HepG2 (cell line): Measurements from ENCODE around the gene HDGFL1. TPM values are rescaled to one million over a fixed set of nuclear protein-coding genes. Genes with fewer than 3 reads are reported as not detected.

Experiments used
- ATAC-seq: fragments of 200-7000 bp; cut with Tn5 transposase; 3 replicates; pipeline ENCODE4 v1.9.1; 2020; ENCODE audit warnings: mild to moderate bottlenecking, moderate library complexity
- BruUV-seq: library from RNA; stranded (reverse); fragments of 400-500 nt; replicated peaks from 2 replicates; lab custom pipeline; 2021; lab: Mats Ljungman, UMichigan
- CTCF ChIA-PET: fragments of 300-600 bp; formaldehyde crosslinking; extraction: SDS; loops from one replicate; lab custom pipeline; 2021; ENCODE audit warnings: low total read pairs, inconsistent platforms, low intra/inter-chr PET ratio; lab: Yijun Ruan, JAX
- POLR2A ChIA-PET: fragments of 350-600 bp; sonication (Branson Sonifier 250); formaldehyde crosslinking; loops from one replicate; lab custom pipeline; 2020; ENCODE audit warnings: antibody characterized with exemption, inconsistent platforms; lab: Yijun Ruan, JAX
- DNase-seq: peaks from one replicate; pipeline ENCODE4 v3.0.0-alpha.2; 2015; ENCODE audit warnings: low spot score
- FAIRE-seq: peaks from 3 replicates; lab custom pipeline; 2011; peaks lifted over from hg19 to GRCh38; lab: Jason Lieb, UNC
- H2AFZ ChIP-seq: one replicate; pipeline ENCODE4 v1.6.1; 2011; ENCODE audit warnings: low read length, inconsistent platforms
- H3K27ac ChIP-seq: fragments of 300-600 bp; 3 replicates; pipeline ENCODE4 v1.8.0; 2011; ENCODE audit warnings: mixed run types, mild to moderate bottlenecking, mixed read lengths, low read length, inconsistent platforms; ENCODE audit not compliant: insufficient read depth; ENCODE audit errors: extremely low read length
- H3K27me3 ChIP-seq, 2 experiments: fragments of 200-600 bp in 1 of 2; 2 replicates in 1 of 2; 3 replicates in 1 of 2; pipeline versions ENCODE4 v1.6.0 to v1.8.0; 2011; ENCODE audit warnings: low read length in 2 of 2, mild to moderate bottlenecking in 2 of 2, moderate library complexity in 2 of 2, inconsistent platforms in 1 of 2; ENCODE audit not compliant: insufficient read depth in 2 of 2, control insufficient read depth in 1 of 2
- H3K36me3 ChIP-seq, 2 experiments: fragments of 200-600 bp in 1 of 2; replicated peaks in 1 of 2; 2 replicates in 1 of 2; 3 replicates in 1 of 2; pipeline versions ENCODE4 v1.5.1 to v1.8.0; 2011; ENCODE audit warnings: low read length in 2 of 2, inconsistent platforms in 1 of 2; ENCODE audit not compliant: insufficient read depth in 2 of 2, control insufficient read depth in 1 of 2
- H3K4me1 ChIP-seq: 2 replicates; pipeline ENCODE4 v1.5.1; 2012; ENCODE audit warnings: low read length, inconsistent platforms; ENCODE audit not compliant: insufficient read depth
- H3K4me2 ChIP-seq: 2 replicates; pipeline ENCODE4 v1.6.0; 2011; ENCODE audit warnings: low read depth, low read length, inconsistent platforms
- H3K4me3 ChIP-seq, 3 experiments: fragments of 200-600 bp in 1 of 3; sonication (generic), shearing (Covaris generic) in 1 of 3; replicated peaks in 1 of 3; 2 replicates each; pipeline ENCODE4 v1.5.1; 2011 to 2016; ENCODE audit warnings: low read length in 3 of 3, inconsistent platforms in 2 of 3, low read depth in 2 of 3, mild to moderate bottlenecking in 2 of 3, control low read depth in 1 of 3, mixed read lengths in 1 of 3; ENCODE audit not compliant: insufficient read depth in 1 of 3
- H3K79me2 ChIP-seq: one replicate; pipeline ENCODE4 v1.6.1; 2011; ENCODE audit warnings: low read length, inconsistent platforms; ENCODE audit not compliant: insufficient read depth
- H3K9ac ChIP-seq: 2 replicates; pipeline ENCODE4 v1.6.0; 2011; ENCODE audit warnings: mild to moderate bottlenecking, low read depth, low read length, inconsistent platforms; ENCODE audit not compliant: insufficient read depth
- H3K9me3 ChIP-seq: 2 replicates; pipeline ENCODE4 v1.5.1; 2012; ENCODE audit warnings: mild to moderate bottlenecking, low read length
- H4K20me1 ChIP-seq: 2 replicates; pipeline ENCODE4 v1.6.0; 2011; ENCODE audit warnings: inconsistent platforms, mild to moderate bottlenecking, low read length, moderate library complexity; ENCODE audit not compliant: insufficient read depth
- GABPA ChIP-seq, 2 experiments: IDR thresholded peaks; 2 replicates each; pipeline ENCODE4 v1.6.1; 2011 to 2016; ENCODE audit warnings: low read depth in 2 of 2, low read length in 1 of 2, missing biosample characterization in 1 of 2, missing genetic modification characterization in 1 of 2
- HNRNPH1 ChIP-seq: fragments of 200-400 bp; formaldehyde crosslinking; optimal IDR thresholded peaks from 2 replicates; pipeline ENCODE3; 2017; ENCODE audit warnings: mild to moderate bottlenecking, low read depth, low read length
- XRCC5 ChIP-seq: fragments of 200-400 bp; formaldehyde crosslinking; optimal IDR thresholded peaks from 2 replicates; pipeline ENCODE3; 2017; ENCODE audit warnings: mild to moderate bottlenecking, low read length
- ZFP36L2 ChIP-seq: sonication (generic); formaldehyde crosslinking; IDR thresholded peaks from 2 replicates; pipeline ENCODE4 v1.4.0; 2020; ENCODE audit warnings: missing genetic modification reagents
- ZNF232 ChIP-seq: sonication (generic); formaldehyde crosslinking; IDR thresholded peaks from 2 replicates; pipeline ENCODE4 v1.4.0; 2020; ENCODE audit warnings: missing genetic modification reagents, borderline replicate concordance
- ZNF329 ChIP-seq: sonication (generic); formaldehyde crosslinking; IDR thresholded peaks from 2 replicates; pipeline ENCODE4 v1.9.0; 2021; ENCODE audit warnings: low read depth, mild to moderate bottlenecking, missing genetic modification reagents
- ZNF496 ChIP-seq: sonication (generic); formaldehyde crosslinking; IDR thresholded peaks from 2 replicates; pipeline ENCODE4 v1.8.1; 2023; ENCODE audit warnings: mild to moderate bottlenecking, moderate library complexity, missing genetic modification reagents; ENCODE audit not compliant: insufficient replicate concordance
- ZNF773 ChIP-seq: sonication (generic); formaldehyde crosslinking; IDR thresholded peaks from 2 replicates; pipeline ENCODE4 v1.4.0; 2020; ENCODE audit warnings: missing genetic modification reagents, borderline replicate concordance
- ZSCAN29 ChIP-seq: sonication (generic); formaldehyde crosslinking; conservative IDR thresholded peaks from 2 replicates; pipeline ENCODE4 v1.4.0; 2020; ENCODE audit warnings: mild to moderate bottlenecking, missing genetic modification reagents
- WGBS: methylation state at CpG from one replicate; pipeline ENCODE4 v1.1.6; 2017; ENCODE audit warnings: low lambda C conversion rate; 5-methylcytosine and 5-hydroxymethylcytosine counted together
- in situ Hi-C: cut with HindIII; loops from 2 replicates; pipeline ENCODE4 v1.10.0; 2017; ENCODE audit warnings: low pct_unique_long_range_greater_than_20kb; ENCODE audit not compliant: extremely low pct_ligation_motif_present
- intact Hi-C: fragments of 100-400 bp; cut with micrococcal nuclease; formaldehyde crosslinking; loops from one replicate; pipeline ENCODE4 v1.10.0; 2022; ENCODE audit not compliant: unreplicated experiment
- polyA plus RNA-seq, 8 experiments: library from polyadenylated mRNA; depleted of rRNA in 3 of 8; stranded (reverse) in 7 of 8; unstranded in 1 of 8; fragments of >200 nt; fragmentation: Illumina TruSeq in 4 of 8; extraction: Trizol in 4 of 8; gene quantifications; 2 replicates each; pipeline versions ENCODE4 v1.2.1 to v1.2.3, GENCODE V29; 2011 to 2016; ENCODE audit warnings: low read depth in 4 of 8, missing spikeins in 1 of 8, mixed read lengths in 1 of 8; ENCODE audit not compliant: insufficient read depth in 1 of 8
- total RNA-seq, 5 experiments: library from RNA; depleted of rRNA; stranded (reverse); fragments of >200 nt; fragmentation: Illumina TruSeq; extraction: Trizol; gene quantifications; 2 replicates each; pipeline ENCODE4 v1.2.3, GENCODE V29; 2016; ENCODE audit warnings: low read depth in 1 of 5
- TF ChIP-seq, protein P1 (sequence below): sonication (generic); formaldehyde crosslinking; IDR thresholded peaks from 2 replicates; pipeline ENCODE4 v1.4.0; 2020; ENCODE audit warnings: low read depth, missing genetic modification reagents
- TF ChIP-seq, protein P2 (sequence below): sonication (generic); formaldehyde crosslinking; IDR thresholded peaks from 2 replicates; pipeline ENCODE4 v1.9.0; 2021; ENCODE audit warnings: mild to moderate bottlenecking, missing genetic modification reagents
- TF ChIP-seq, protein P3 (sequence below): sonication (generic); formaldehyde crosslinking; IDR thresholded peaks from 2 replicates; pipeline ENCODE4 v1.4.0; 2020; ENCODE audit warnings: missing genetic modification reagents, borderline replicate concordance

HDGFL1 gene
- total and polyA plus RNA-seq, 2 of the 13 experiments (the other 11 are each of a cell fraction or from before 2014, with no cell fraction given): not detected

DNA sequence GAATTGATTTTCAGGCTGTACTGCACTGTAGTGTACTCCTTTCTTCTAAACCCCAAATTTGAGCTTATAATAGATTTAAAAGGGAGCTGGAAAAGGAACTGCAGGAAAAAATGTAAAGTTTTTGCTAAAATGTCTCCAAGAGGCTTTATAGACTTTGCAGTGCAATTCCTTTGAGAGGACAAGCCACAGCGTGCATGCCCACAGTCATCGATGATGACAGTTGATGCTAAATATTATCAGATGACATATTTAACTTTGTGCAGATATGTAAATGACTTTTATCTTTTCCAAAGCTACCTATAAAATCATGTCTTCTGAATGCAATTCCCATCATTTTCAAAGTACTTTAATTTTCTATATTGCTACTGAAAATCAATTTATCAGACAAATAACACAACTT lies 24.3 kb upstream of the HDGFL1 start:
- BruUV-seq: no TSS peak
- Histone ChIP-seq H3K4me3 (no peak overlapping the region), H3K4me1 (no peaks in the 10 kb centered on the region), H3K36me3 (no peaks in the 10 kb centered on the region), H3K9me3 (peaks cover 88% of the 10 kb centered on the region), H4K20me1 (no peaks in the 10 kb centered on the region), H3K9ac (no peak overlapping the region), H3K4me2 (no peak overlapping the region), H3K79me2 (no peaks in the 10 kb centered on the region), H3K27ac (no peak overlapping the region), H3K27me3 (no peaks in the 10 kb centered on the region), H2AFZ (no peak overlapping the region)
- ATAC-seq: no peak
- ChIA-PET CTCF (no interaction called here), POLR2A (no interaction called here)
- FAIRE-seq: no peak
- WGBS: 47% methylated on average over 2 of the region's 2 CpGs
- in situ Hi-C loops: no loop called here
- no peak for DNase-seq
- intact Hi-C loops: no loop called here
- TF ChIP-seq, protein P1, sequence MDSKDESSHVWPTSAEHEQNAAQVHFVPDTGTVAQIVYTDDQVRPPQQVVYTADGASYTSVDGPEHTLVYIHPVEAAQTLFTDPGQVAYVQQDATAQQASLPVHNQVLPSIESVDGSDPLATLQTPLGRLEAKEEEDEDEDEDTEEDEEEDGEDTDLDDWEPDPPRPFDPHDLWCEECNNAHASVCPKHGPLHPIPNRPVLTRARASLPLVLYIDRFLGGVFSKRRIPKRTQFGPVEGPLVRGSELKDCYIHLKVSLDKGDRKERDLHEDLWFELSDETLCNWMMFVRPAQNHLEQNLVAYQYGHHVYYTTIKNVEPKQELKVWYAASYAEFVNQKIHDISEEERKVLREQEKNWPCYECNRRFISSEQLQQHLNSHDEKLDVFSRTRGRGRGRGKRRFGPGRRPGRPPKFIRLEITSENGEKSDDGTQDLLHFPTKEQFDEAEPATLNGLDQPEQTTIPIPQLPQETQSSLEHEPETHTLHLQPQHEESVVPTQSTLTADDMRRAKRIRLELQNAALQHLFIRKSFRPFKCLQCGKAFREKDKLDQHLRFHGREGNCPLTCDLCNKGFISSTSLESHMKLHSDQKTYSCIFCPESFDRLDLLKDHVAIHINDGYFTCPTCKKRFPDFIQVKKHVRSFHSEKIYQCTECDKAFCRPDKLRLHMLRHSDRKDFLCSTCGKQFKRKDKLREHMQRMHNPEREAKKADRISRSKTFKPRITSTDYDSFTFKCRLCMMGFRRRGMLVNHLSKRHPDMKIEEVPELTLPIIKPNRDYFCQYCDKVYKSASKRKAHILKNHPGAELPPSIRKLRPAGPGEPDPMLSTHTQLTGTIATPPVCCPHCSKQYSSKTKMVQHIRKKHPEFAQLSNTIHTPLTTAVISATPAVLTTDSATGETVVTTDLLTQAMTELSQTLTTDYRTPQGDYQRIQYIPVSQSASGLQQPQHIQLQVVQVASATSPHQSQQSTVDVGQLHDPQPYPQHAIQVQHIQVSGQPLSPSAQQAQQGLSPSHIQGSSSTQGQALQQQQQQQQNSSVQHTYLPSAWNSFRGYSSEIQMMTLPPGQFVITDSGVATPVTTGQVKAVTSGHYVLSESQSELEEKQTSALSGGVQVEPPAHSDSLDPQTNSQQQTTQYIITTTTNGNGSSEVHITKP (CRISPR knock-in tag): no peak
- TF ChIP-seq, protein P2, sequence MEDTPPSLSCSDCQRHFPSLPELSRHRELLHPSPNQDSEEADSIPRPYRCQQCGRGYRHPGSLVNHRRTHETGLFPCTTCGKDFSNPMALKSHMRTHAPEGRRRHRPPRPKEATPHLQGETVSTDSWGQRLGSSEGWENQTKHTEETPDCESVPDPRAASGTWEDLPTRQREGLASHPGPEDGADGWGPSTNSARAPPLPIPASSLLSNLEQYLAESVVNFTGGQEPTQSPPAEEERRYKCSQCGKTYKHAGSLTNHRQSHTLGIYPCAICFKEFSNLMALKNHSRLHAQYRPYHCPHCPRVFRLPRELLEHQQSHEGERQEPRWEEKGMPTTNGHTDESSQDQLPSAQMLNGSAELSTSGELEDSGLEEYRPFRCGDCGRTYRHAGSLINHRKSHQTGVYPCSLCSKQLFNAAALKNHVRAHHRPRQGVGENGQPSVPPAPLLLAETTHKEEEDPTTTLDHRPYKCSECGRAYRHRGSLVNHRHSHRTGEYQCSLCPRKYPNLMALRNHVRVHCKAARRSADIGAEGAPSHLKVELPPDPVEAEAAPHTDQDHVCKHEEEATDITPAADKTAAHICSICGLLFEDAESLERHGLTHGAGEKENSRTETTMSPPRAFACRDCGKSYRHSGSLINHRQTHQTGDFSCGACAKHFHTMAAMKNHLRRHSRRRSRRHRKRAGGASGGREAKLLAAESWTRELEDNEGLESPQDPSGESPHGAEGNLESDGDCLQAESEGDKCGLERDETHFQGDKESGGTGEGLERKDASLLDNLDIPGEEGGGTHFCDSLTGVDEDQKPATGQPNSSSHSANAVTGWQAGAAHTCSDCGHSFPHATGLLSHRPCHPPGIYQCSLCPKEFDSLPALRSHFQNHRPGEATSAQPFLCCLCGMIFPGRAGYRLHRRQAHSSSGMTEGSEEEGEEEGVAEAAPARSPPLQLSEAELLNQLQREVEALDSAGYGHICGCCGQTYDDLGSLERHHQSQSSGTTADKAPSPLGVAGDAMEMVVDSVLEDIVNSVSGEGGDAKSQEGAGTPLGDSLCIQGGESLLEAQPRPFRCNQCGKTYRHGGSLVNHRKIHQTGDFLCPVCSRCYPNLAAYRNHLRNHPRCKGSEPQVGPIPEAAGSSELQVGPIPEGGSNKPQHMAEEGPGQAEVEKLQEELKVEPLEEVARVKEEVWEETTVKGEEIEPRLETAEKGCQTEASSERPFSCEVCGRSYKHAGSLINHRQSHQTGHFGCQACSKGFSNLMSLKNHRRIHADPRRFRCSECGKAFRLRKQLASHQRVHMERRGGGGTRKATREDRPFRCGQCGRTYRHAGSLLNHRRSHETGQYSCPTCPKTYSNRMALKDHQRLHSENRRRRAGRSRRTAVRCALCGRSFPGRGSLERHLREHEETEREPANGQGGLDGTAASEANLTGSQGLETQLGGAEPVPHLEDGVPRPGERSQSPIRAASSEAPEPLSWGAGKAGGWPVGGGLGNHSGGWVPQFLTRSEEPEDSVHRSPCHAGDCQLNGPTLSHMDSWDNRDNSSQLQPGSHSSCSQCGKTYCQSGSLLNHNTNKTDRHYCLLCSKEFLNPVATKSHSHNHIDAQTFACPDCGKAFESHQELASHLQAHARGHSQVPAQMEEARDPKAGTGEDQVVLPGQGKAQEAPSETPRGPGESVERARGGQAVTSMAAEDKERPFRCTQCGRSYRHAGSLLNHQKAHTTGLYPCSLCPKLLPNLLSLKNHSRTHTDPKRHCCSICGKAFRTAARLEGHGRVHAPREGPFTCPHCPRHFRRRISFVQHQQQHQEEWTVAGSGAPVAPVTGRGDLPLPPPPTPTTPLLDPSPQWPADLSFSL (CRISPR knock-in tag): no peak
- TF ChIP-seq ZNF232 (CRISPR knock-in tag): no peak
- TF ChIP-seq XRCC5: no peak
- TF ChIP-seq ZNF329: no peak
- TF ChIP-seq HNRNPH1: no peak
- TF ChIP-seq, protein P3, sequence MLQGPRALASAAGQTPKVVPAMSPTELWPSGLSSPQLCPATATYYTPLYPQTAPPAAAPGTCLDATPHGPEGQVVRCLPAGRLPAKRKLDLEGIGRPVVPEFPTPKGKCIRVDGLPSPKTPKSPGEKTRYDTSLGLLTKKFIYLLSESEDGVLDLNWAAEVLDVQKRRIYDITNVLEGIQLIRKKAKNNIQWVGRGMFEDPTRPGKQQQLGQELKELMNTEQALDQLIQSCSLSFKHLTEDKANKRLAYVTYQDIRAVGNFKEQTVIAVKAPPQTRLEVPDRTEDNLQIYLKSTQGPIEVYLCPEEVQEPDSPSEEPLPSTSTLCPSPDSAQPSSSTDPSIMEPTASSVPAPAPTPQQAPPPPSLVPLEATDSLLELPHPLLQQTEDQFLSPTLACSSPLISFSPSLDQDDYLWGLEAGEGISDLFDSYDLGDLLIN (CRISPR knock-in tag): no peak
- TF ChIP-seq ZSCAN29 (CRISPR knock-in tag): no peak
- TF ChIP-seq ZNF773: no peak
- no peak for TF ChIP-seq GABPA (IDR thresholded peaks at IDR 0.05; ENCODE audit: low read depth, low read length)
- no peak for TF ChIP-seq GABPA (CRISPR knock-in tag; IDR thresholded peaks at IDR 0.05; ENCODE audit: low read depth)
- no peak for TF ChIP-seq ZNF496 (CRISPR knock-in tag)
- TF ChIP-seq ZFP36L2: no peak
